HL-60 (cell line): ENCODE data around the gene ST7.
A peak's percentile ranks its signal among the peaks of the same experiment; 100 is the strongest.

Experiments used
- DNase-seq, 2 experiments: peaks; one replicate each; pipeline ENCODE4 v3.0.0-alpha.2; 2010 to 2020; ENCODE audit warnings: low read depth in 1 of 2, low spot score in 1 of 2
- H3K27ac ChIP-seq: fragments of 250-450 bp; sonication (Bioruptor Pico); replicated peaks from 2 replicates; pipeline ENCODE4 v1.5.1; 2020; ENCODE audit warnings: mild to moderate bottlenecking, moderate library complexity
- H3K27me3 ChIP-seq: fragments of 250-450 bp; sonication (Bioruptor Pico); 2 replicates; pipeline ENCODE4 v1.5.1; 2021; ENCODE audit warnings: mild to moderate bottlenecking, moderate library complexity; ENCODE audit not compliant: insufficient read depth, poor library complexity, severe bottlenecking
- H3K4me3 ChIP-seq: replicated peaks from 2 replicates; pipeline ENCODE4 v1.5.1; 2011; ENCODE audit warnings: mild to moderate bottlenecking, control low read depth, low read length; ENCODE audit not compliant: insufficient read depth
- GABPA ChIP-seq: IDR thresholded peaks from 2 replicates; pipeline ENCODE4 v1.6.1; 2012; ENCODE audit warnings: low read depth
- POLR2AphosphoS5 ChIP-seq: IDR thresholded peaks from 2 replicates; pipeline ENCODE4 v1.6.1; 2012; ENCODE audit warnings: low read depth
- SPI1 ChIP-seq: IDR thresholded peaks from 2 replicates; pipeline ENCODE4 v1.6.1; 2012; ENCODE audit warnings: low read depth, mild to moderate bottlenecking, borderline replicate concordance
- TF ChIP-seq, protein P1 (sequence below): IDR thresholded peaks from one replicate; pipeline ENCODE4 v1.5.1; 2011; ENCODE audit warnings: low read length, control low read depth, inconsistent platforms; ENCODE audit not compliant: insufficient read depth
- TF ChIP-seq, protein P2 (sequence below): IDR thresholded peaks from 2 replicates; pipeline ENCODE4 v1.6.1; 2012; ENCODE audit warnings: low read depth; ENCODE audit not compliant: insufficient replicate concordance

The ST7 gene

DNA sequence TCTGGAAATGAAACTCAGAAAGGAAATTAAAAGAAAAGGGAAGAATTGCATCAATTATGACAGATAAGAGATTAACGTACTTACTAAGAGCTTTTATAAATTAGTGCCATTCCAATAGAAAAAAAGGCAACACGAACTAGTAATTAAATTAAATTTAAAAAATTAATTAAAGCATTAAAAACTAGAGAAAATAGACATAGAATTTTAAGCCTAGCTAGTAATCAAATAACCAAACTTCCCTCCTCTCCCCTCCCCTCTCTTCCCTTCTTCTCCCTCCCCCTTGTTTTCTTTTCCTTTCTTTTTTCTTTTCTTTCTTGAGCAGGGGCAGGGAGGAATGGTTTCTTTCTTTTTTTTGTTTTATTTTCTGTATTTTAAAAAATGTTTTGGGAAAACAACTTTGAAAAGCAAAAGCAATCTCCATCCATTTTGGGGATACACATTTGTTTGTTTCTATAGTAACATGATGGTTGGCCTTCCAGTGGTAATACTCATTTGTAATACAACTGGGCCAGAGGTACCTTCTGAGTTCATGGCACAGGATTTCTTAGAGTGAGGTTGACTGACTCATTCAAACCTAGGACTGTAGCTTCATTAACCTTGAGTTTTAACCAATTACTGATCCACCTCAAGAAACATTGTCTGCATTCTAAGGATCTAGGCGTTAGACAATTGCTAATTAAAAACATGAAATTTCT lies 132.6 kb downstream of the ST7 start:
- no peaks in the 10 kb centered on the region for H3K27me3 ChIP-seq
- DNase-seq, result no peak
- H3K4me3 ChIP-seq, result no peak overlapping the region
- H3K27ac ChIP-seq, result no peak overlapping the region
- TF ChIP-seq, protein P1, sequence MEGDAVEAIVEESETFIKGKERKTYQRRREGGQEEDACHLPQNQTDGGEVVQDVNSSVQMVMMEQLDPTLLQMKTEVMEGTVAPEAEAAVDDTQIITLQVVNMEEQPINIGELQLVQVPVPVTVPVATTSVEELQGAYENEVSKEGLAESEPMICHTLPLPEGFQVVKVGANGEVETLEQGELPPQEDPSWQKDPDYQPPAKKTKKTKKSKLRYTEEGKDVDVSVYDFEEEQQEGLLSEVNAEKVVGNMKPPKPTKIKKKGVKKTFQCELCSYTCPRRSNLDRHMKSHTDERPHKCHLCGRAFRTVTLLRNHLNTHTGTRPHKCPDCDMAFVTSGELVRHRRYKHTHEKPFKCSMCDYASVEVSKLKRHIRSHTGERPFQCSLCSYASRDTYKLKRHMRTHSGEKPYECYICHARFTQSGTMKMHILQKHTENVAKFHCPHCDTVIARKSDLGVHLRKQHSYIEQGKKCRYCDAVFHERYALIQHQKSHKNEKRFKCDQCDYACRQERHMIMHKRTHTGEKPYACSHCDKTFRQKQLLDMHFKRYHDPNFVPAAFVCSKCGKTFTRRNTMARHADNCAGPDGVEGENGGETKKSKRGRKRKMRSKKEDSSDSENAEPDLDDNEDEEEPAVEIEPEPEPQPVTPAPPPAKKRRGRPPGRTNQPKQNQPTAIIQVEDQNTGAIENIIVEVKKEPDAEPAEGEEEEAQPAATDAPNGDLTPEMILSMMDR, result no peak
- no peak for TF ChIP-seq SPI1
- TF ChIP-seq, protein P2, sequence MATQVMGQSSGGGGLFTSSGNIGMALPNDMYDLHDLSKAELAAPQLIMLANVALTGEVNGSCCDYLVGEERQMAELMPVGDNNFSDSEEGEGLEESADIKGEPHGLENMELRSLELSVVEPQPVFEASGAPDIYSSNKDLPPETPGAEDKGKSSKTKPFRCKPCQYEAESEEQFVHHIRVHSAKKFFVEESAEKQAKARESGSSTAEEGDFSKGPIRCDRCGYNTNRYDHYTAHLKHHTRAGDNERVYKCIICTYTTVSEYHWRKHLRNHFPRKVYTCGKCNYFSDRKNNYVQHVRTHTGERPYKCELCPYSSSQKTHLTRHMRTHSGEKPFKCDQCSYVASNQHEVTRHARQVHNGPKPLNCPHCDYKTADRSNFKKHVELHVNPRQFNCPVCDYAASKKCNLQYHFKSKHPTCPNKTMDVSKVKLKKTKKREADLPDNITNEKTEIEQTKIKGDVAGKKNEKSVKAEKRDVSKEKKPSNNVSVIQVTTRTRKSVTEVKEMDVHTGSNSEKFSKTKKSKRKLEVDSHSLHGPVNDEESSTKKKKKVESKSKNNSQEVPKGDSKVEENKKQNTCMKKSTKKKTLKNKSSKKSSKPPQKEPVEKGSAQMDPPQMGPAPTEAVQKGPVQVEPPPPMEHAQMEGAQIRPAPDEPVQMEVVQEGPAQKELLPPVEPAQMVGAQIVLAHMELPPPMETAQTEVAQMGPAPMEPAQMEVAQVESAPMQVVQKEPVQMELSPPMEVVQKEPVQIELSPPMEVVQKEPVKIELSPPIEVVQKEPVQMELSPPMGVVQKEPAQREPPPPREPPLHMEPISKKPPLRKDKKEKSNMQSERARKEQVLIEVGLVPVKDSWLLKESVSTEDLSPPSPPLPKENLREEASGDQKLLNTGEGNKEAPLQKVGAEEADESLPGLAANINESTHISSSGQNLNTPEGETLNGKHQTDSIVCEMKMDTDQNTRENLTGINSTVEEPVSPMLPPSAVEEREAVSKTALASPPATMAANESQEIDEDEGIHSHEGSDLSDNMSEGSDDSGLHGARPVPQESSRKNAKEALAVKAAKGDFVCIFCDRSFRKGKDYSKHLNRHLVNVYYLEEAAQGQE, result no peak
- no peak for TF ChIP-seq POLR2AphosphoS5
- TF ChIP-seq GABPA, result no peak

DNA sequence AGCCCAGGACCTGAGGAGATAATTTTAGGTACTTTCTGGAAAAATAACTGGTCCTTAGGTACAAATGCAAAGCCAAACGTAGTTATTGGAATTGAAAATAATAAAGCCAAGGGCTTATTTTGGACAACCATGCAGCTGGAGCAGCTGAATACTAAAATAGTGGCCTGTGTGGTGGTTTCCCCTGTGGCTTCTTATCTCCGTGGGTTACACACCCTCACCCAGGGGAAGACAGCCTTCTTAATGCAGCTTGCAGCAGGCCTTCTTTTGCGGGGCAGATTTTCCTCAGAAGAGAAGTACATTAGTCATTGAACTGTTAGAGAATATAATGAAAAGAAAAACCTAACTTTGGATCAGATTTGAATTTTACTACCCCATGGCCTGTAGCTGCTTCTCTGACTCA lies 133.5 kb downstream of the ST7 start:
- H3K27ac ChIP-seq, result no peak overlapping the region
- TF ChIP-seq GABPA (no peak), SPI1 (no peak), POLR2AphosphoS5 (no peak)
- TF ChIP-seq, protein P1, result no peak
- TF ChIP-seq, protein P2, result no peak
- H3K27me3 ChIP-seq, result no peaks in the 10 kb centered on the region
- DNase-seq, result peak in 1 of 2 experiments; percentile 40
- no peak overlapping the region for H3K4me3 ChIP-seq

DNA sequence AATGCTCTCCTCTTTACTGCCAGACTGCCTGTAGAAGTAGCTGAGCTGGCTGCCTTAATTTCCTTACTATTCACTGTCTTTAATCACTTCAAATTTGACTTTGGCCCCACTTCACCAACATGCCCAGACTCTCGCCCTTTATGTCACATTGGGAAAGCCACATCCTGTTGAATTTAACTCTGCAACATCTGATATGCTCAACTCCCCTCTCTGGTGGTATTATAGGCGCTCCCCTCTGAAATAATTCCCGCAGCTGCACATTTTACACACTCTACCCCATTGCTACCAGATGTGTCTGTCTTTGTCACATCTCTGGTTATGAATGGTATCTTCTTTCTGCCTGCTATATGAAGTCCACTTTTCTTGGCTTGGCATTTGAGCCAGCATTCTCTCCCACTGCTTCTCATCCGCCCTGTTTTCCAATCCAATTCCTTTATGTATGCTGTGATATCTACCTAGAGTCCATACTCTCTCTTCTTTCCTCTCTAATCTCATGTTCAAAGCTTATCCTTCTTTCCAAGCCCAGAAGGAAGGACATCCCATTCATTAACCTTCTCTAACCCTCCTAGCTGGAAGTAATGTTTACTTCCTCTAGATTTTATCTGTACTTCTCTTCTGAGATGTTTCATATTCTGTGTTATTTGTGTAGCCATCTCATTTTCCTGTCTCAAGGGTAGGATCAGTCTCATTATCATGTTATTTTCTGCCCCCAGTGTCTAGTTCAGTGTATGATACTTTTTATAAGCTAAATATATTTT lies 134.5 kb downstream of the ST7 start:
- Histone ChIP-seq H3K4me3 (no peak overlapping the region), H3K27ac (no peak overlapping the region), H3K27me3 (no peaks in the 10 kb centered on the region)
- no peak for DNase-seq
- TF ChIP-seq POLR2AphosphoS5 (no peak), GABPA (no peak), SPI1 (no peak)
- TF ChIP-seq, protein P2, result no peak
- TF ChIP-seq, protein P1, result no peak
